HG03439 (cell line): Measurements from ENCODE around the gene C11orf68.

ENCODE experiments used
- ATAC-seq: cut with Tn5 transposase; IDR thresholded peaks from one replicate; pipeline ENCODE4 v1.9.1; 2021; ENCODE audit warnings: mild to moderate bottlenecking, moderate library complexity; ENCODE audit not compliant: unreplicated experiment

C11orf68 gene

DNA sequence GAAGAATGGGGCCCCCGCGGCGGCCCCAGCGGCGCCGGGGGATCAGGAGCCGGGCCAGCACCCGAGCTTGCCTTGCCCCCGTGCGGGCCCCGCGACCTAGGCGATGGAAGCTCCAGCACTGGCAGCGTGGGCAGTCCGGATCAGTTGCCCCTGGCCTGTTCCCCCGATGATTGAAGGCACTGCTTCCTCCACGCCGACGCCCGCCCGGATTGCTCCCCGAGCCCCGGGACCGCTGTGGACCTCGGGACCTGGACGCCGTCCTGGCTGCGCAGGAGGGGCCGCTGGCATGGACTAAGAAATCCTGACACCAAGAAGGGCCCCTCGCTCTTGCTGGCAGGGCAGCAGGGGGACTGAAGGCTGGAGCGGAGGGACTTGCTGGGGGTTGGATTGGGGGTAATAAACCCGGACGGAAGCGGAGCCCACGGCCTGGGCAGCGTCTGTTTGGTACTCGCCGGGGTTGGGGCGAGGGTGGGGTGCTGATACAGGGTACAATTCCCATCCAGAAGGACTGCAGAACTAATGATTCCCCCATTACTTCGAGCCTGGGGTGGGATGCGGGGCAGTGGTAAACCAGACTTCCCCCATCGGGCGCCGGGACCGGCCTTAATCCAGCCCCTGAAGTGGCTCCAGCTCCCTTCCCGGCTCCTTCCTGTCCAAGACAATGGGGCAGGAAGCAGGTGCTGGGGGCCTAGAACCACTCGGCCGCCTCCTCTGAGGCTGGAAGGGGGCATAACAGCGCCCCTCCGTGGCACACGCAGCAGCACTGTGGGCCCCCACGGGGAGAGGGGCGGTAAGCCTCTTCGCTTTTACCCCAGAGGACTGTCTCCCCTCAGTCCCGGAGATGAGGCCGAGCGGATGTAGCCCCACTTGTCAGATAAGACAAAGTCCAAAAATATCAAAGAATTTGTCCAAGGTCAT is 27.4 kb downstream of the C11orf68 start:
- no peak for ATAC-seq

DNA sequence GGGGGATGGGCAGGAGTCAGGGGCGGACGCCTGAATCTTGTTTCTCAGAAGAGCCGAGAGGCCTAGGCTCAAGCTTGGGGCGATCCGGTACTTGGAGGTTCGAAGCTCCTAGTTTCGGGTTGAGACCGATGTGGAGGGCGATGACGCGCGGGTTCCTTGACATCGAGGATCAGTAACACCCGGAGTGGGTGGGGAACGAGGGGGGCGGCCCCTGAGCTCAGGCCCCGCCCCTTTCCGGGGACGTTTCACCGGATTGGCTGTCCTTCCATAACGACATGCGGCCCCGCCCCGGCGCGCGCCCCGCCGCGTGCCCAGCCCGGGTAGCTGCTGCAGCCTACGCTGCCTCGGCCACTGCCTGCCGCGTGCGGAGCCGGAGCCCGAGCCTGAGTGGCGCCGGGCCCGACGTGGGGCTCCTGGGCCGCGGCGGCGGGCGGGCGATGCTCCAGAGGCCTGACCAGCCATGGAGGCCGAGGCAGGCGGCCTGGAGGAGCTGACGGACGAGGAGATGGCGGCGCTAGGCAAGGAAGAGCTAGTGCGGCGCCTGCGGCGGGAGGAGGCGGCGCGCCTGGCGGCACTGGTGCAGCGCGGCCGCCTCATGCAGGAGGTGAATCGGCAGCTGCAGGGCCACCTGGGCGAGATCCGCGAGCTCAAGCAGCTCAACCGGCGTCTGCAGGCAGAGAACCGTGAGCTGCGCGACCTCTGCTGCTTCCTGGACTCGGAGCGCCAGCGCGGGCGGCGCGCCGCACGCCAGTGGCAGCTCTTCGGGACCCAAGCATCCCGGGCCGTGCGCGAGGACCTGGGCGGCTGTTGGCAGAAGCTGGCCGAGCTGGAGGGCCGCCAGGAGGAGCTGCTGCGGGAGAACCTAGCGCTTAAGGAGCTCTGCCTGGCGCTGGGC is 28.3 kb downstream of the C11orf68 start, which contains the start of gene CCDC85B:
TSS of gene CCDC85B (plus strand) at position 350 of the 895 bp plus-strand sequence. CDS start at position 461, 111 bp downstream.
- peak; percentile 55 for ATAC-seq

DNA sequence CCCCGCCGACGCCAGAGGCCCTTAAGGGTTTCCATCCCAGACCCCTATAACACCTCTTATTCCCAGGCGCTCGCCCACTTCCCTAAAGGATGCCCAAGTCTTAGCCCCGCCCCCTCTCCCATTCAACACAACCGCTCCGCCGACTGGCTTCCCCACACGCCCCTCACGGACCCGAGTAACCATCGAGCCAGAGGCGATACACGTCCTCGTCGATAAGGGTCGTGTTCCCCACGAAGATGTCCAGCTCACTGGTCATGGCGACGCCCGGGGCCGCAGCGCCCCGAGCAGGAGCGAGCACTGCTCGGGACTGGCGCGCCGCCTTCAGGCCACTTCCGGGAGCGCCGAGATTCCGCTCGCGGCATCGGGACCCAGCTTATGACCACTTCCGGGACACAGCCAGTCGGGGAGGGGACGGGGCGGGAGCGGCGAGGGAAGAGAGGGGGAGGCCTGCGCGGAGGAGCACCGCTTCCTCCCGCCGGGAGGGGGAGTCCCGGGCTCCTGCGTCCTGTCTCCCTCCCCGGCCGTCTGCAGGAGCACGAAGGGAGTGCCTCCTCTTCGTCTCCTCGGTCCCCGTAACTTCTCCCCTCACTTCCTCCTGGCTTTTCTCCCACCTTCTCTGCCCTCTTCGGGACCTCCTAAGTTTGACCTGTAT is 30.6 kb downstream of the C11orf68 start, which contains the start of gene FIBP:
TSS of gene FIBP (minus strand) at position 309 of the 652 bp plus-strand sequence. CDS start at position 256, 53 bp downstream.
- peak; percentile 38 for ATAC-seq

DNA sequence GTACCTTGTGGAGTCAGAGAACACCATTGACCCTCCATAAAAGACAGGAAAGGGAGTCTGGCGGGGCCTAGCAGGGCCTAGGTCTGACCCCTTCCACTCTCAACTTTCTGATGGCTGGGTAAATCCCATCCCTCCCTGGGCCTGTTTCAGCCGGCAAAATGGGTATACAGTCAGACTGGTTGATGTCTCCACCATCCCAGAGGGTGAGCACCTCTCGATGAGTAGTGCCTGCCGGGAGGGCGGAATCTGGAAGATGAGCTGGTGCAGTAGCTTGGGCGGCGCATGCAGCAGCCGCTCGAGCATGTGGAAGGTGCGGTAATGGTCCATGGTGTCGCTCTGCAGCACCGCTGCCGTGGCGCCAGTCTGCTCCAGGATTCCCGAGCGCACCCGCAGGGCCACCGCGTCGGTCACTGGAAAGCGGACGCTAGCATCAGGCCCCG is 31.1 kb downstream of the C11orf68 start:
- no peak for ATAC-seq

DNA sequence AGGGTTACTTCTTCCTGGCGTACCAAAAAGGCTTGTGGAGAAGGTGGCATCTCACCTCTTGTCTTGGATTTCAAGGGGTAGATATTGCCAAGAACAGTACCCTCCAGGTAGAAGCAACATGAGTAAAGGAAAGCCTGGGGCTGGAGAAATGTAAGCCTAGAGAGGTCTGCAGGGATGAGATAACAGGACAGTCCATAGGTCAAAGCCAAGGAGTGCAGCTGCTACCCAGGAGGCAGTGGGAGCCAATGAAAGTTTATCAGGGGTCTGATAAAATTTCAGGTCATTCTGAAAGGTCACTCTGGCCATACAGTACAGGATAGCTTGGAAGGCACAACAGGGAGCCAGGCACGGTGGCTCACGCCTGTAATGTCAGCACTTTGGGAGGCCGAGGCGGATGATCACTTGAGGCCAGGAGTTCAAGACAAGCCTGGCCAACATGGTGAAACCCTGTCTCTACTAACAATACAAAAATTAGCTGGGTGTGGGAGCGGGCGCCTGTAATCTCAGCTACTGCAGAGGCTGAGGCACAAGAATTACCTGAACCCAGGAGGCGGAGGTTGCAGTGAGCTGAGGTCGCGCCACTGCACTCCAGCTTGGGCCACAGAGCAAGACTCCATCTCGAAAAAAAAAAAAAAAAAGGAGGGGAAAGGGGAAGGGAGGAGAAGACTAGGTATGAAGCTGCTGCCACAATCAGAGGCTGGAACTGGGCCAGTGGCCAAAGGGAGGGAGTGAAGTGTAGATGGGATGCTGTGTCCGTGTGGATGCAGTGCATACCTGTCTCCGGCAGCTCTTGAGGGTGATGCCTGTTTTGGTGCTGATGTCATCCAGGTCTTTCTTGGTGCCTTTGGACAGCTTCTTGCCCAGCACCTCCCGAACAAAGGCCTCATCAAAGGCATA is 31.8 kb downstream of the C11orf68 start:
- ATAC-seq = no peak

DNA sequence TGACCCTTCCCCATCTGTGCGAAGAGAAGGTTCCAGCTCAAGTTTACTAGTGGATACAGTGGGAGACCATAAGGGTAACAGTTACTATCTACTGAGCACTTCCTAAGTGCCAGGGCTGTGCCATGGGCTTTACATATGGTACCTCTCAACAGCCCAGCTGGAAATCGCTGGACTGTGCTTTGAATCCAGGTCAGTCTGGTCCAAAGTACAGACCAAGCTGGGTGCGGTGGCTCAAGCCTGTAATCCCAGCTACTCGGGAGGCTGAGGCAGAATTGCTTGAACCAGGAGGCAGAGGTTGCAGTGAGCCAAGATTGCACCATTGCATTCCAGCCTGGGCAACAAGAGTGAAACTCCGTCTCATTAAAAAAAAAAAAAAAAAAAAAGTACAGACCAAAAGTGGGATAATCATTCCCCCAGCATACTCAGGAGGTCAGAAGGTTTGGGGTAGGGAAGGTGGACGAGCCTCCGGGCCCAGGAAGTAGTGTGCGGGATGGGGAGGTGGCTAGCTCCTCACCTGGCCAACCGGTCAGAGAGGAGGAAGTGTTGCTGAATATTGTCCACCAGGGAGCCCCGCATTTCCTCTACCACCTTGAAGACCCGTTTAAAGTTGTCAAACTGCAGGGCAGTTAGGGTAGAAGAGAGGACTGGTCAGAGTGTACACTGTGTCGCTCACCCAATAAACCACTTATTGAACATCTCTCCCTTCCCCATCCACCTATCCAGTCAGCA is 32.9 kb downstream of the C11orf68 start:
- no peak for ATAC-seq

DNA sequence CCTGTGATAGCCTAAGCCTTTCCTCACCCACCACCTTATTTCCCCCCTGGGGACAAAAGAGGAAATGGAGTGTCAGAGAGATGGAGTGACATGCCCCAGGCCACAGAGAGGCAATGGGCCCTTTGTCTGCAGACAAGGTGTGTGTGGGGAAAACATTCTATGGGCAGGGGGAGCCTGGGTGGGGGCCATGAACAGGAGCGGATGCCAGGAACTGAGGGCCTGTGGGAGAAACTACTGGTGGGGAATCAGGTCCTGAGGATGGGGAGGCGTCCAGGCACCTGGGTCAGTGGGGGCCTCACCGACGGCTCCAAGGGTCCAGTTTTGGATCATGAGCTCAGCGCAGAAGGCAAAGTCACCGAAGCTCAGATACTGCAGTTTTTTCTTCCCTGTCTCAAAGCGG is 33.6 kb downstream of the C11orf68 start:
- no peak for ATAC-seq

DNA sequence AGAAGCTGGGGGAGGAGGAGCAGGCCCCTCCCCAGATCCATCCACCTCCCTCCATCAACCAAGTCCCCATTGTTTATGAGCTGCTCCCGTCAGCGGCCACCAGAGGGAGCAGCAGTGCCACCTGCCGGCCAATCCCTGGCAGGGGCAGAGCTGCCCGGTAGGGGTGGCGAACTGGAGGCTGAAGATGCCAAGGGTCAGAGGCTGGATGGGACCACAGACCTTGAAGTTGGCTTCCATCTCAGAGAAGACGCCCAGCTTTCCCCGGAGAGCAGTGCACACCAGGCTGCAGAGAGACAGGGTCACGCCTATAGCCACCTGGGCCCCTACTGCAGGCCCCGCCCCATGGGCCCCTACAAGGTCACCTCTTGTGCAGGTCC is 34.2 kb downstream of the C11orf68 start:
- no peak for ATAC-seq

DNA sequence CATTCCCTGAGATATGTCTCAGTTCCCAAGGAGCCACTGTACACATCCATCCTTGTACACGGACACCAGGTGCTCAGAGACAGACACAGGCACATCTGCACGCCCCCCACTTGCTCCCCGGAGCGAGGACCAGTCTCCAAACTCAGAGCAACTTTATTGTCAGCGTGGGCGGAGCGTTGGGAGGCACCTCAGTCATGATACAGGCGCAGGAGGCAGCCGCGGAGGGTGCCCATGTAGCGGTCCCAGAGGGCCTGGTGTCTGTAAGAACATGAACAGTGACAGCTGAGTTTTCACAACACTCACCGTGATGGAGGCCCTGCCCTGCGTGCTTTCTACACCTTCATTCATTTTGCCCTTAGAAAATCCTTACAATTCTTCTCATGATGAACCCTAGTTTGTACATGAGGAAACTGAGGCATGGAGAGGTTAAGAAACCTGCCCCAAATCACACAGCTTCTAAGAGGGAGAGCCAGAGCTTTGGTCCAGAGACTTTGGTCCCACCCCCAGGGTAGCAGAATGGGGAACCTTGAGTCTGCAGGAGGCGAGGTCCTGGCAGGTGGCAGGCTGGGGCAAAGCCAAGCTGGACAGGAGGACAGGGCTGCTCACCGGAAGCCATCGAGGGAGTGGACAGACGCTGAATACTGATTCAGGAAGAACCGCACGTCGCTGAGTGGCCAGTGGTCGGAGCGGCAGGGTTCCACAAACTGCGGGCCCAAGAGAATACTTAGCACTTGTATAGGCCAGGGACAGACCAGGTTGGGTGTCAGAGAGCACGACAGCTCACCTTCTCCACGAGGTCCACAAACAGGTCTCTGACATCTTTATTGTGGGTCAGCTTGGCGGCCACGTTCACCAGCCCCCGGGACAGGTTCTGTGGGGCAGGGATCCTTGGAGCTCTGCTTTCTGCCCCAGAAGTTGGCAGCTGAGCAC is 34.8 kb downstream of the C11orf68 start:
- no peak for ATAC-seq

DNA sequence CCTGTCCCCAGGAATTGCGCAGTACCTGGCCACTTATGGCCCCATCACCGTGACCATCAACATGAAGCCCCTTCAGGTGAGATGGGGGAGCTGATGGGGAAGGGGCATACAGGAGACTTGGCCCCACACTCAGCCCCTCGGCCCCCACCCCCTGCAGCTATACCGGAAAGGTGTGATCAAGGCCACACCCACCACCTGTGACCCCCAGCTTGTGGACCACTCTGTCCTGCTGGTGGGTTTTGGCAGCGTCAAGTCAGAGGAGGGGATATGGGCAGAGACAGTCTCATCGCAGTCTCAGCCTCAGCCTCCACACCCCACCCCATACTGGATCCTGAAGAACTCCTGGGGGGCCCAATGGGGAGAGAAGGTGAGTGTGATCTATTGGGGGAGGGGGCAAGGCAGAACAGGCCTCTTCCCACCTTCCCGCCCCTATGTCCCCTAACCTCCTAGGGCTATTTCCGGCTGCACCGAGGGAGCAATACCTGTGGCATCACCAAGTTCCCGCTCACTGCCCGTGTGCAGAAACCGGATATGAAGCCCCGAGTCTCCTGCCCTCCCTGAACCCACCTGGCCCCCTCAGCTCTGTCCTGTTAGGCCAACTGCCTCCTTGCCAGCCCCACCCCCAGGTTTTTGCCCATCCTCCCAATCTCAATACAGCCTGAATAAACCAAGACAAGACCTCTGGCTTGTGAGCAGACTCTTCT is 35.7 kb downstream of the C11orf68 start:
- ATAC-seq = no peak

DNA sequence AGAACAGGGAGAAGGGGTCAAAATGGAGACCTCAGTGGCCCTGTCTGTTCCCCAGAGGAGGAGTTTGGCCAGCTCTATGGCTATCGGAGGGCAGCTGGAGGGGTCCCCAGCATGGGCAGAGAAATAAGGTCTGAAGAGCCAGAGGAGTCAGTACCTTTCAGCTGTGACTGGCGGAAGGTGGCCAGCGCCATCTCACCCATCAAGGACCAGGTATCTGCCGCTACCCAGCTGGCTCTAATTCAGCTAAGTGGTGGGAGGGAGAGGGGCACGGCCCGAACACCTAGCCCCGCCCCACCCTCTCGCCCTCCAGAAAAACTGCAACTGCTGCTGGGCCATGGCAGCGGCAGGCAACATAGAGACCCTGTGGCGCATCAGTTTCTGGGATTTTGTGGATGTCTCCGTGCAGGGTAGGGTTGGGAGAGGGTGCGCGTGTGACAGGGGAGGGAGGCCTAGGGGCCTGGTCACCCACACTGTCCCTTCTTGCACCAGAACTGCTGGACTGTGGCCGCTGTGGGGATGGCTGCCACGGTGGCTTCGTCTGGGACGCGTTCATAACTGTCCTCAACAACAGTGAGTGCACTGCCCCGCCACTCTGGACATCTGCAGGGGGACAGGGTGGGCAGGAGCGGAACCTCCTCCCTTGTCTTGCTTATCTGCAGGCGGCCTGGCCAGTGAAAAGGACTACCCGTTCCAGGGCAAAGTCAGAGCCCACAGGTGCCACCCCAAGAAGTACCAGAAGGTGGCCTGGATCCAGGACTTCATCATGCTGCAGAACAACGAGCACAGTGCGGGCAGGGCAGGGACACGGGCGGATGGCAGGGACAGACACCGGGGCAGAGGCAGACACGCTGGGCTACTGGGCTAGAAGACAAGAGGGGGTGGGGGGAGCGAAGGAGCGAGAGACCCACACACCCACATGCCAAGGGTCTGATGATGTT is 36.5 kb downstream of the C11orf68 start:
- ATAC-seq = no peak

DNA sequence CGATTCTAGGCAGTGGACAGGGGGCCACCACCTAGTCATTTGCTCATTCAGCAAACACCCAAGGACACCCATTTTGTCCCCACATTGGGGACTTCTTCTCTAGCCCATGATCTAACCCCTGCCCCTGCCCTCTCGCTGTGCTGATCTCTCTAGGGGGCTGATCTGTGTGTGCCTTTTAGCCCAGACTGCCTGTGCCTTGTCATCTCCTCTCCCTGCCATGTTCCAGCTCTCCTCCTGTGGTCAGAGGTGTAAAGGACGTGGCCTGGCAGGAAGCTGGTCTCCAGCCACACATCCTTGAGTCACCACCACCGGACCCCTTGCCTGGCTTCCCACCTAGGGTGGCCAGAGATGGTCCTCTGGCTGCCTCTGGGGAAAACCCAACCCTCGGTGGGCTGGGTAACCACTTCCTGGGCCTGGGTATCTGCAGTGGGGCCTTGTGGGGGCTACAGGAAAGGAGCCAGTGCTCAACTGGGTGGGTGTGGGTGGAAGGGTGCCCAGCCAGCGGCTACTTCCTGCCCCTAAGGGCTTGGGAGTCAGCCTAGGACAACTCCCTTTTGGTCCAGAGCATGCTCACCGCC is 37.9 kb downstream of the C11orf68 start:
- no peak for ATAC-seq

DNA sequence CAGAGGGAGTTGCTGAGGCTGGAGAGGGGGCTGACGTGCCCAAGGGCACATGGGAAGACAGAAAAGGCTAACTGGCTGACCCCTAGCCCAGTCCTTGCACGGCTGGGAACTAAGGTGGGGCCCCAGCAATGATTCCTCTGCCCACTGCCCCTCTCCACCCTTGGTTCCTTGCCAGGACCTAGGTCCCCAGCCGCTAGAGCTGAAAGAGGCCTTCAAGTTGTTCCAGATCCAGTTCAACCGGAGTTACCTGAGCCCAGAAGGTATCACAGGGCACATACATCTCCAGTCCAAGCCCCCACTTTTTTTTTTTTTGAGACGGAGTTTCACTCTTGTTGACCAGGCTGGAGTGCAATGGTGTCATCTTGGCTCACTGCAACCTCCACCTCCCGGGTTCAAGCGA is 38.8 kb downstream of the C11orf68 start:
- no peak for ATAC-seq

DNA sequence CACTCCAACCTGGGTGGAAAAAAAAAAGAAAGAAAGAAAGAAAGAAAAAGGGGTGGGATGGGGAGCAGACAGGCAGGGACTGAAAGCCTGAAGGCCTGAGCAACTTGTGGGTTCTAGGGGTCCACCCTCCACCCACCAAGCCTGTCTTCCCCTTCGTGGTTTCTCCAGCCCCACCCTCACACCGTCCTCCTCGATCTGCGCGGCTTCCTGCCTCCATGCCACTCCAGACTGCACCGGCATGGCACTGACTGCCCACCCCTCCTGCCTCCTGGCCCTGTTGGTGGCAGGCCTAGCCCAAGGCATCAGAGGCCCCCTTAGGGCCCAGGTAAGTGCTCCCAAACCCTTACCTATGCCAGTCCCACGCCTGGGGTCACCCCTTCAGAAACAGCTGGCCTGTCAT is 39.2 kb downstream of the C11orf68 start, which contains the start of gene CTSW:
TSS of gene CTSW (plus strand) at position 221 of the 400 bp plus-strand sequence. CDS start at position 239, 18 bp downstream.
- ATAC-seq = no peak

DNA sequence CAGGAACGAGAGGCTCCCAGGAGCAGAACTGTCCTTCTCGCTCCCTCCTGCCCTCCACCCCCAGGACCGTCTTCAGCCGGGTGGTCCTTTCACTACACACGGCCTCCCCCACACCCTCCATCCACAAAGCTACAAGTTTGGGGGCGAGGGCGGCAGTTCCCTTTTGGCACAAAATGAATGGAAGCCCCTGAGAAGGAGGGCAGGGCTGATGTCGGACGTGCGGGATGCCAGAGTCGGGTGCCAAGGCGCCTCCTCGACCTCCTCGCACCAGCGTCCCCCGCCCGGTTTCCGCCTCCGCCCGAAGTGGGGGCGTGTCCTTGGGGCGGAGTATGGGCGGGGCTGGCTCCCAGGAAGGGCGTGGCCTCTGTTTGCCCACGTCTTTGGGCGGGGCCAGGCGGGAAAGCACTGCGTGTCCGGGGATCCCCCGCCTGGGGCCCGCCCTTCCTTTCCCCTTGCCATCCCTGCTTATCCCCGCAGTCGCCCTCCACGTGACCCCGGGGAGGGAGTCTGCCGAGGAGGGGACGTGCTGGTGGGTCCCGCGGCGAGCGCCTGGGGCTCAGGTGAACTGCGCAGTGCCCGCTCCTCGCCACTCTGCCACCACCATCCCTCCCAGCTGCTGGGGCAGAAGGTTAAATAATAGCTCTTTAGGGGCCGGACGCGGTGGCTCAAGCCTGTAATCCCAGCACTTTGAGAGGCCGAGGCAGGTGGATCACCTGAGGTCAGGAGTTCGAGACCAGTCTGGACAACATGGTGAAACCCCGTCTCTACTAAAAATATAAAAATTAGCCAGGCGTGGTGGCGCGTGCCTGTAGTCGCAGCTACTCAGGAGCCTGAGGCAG is 45.3 kb downstream of the C11orf68 start:
- peak; percentile 76 for ATAC-seq
